Stimulated activated CD8-positive, alpha-beta memory T cell treated with anti-CD3 and anti-CD28 coated beads, Interleukin-4, amount 100 ng/mL, for 1 hour (primary cell): ENCODE results near the gene TASP1.

ENCODE experiments used
- DNase-seq, 2 donors: peaks; one replicate each; pipeline ENCODE4 v3.0.0-alpha.2; 2020; ENCODE audit warnings: low read depth in 2 of 2, low spot score in 1 of 2

TASP1 gene

GRCh38 chr20:13355411-13355810, 283.3 kb downstream of the TASP1 start:
- DNase-seq: no peak

GRCh38 chr20:13353261-13353945, 285.3 kb downstream of the TASP1 start:
- DNase-seq: no peak

DNA sequence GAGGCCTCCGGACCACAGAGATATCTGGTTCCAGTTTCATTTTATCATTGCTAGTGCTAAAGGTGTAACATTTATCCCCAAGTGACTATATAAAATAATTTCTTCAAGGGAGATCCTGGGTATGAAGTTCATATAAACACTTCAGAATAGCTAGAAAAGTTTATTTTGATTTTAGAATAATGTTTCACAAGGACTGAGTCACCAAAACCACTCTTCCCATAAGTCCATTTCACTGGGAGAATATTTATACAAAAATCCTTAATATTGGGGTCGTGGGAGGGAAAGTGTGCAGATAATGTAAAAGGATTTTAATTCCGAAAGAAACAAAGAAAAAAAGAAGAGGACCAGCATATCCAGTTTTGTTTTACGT, 289.5 kb downstream of the TASP1 start:
- DNase-seq: no peak

GRCh38 chr20:13348311-13349234, 290.2 kb downstream of the TASP1 start:
- no peak for DNase-seq

- DNase-seq: no peak
Observed at GRCh38 chr20:13344671-13345070, 294.1 kb downstream of the TASP1 start.

- no peak for DNase-seq
Observed at GRCh38 chr20:13342469-13343242, 296.1 kb downstream of the TASP1 start.

GRCh38 chr20:13341737-13342393, 296.9 kb downstream of the TASP1 start:
- no peak for DNase-seq

GRCh38 chr20:13340088-13340487, 298.6 kb downstream of the TASP1 start:
- no peak for DNase-seq
